Measurements from ENCODE around the gene SLC38A10.

SLC38A10 gene

GRCh38 chr17:81251709-81252301, 43.3 kb downstream of the SLC38A10 start:
- DNase-seq = no peak

- DNase-seq = no peak
These were observed 43.9 kb downstream of the SLC38A10 start for GRCh38 chr17:81251094-81251708.

GRCh38 chr17:81250286-81251093, 44.6 kb downstream of the SLC38A10 start:
- no peak for DNase-seq

GRCh38 chr17:81249223-81250040, 45.7 kb downstream of the SLC38A10 start:
- DNase-seq = no peak

- DNase-seq = no peak
These were observed 46.5 kb downstream of the SLC38A10 start for GRCh38 chr17:81248649-81249048.

- no peak for DNase-seq
These were observed 47.6 kb downstream of the SLC38A10 start for GRCh38 chr17:81247339-81247990.

- no peak for DNase-seq
These were observed 48.3 kb downstream of the SLC38A10 start for GRCh38 chr17:81246679-81247338.

GRCh38 chr17:81246343-81246670, 48.8 kb downstream of the SLC38A10 start:
- DNase-seq = no peak

GRCh38 chr17:81245665-81246342, 49.3 kb downstream of the SLC38A10 start:
- no peak for DNase-seq

- no peak for DNase-seq
These were observed 50.0 kb downstream of the SLC38A10 start for GRCh38 chr17:81245024-81245664.

GRCh38 chr17:81244358-81245023, 50.6 kb downstream of the SLC38A10 start:
- no peak for DNase-seq

- DNase-seq = no peak
These were observed 51.8 kb downstream of the SLC38A10 start for GRCh38 chr17:81243333-81243664.

- DNase-seq = no peak
These were observed 52.4 kb downstream of the SLC38A10 start for GRCh38 chr17:81242421-81243332.

GRCh38 chr17:81241648-81242420, 53.3 kb downstream of the SLC38A10 start:
- DNase-seq = peak; percentile 43 to 50

GRCh38 chr17:81241203-81241602, 53.9 kb downstream of the SLC38A10 start:
- no peak for DNase-seq

- DNase-seq = no peak
These were observed 54.3 kb downstream of the SLC38A10 start for GRCh38 chr17:81240761-81241160.

GRCh38 chr17:81239714-81240555, 55.2 kb downstream of the SLC38A10 start:
- DNase-seq = no peak
